ENCODE data around the gene MN1.

Gene MN1

DNA sequence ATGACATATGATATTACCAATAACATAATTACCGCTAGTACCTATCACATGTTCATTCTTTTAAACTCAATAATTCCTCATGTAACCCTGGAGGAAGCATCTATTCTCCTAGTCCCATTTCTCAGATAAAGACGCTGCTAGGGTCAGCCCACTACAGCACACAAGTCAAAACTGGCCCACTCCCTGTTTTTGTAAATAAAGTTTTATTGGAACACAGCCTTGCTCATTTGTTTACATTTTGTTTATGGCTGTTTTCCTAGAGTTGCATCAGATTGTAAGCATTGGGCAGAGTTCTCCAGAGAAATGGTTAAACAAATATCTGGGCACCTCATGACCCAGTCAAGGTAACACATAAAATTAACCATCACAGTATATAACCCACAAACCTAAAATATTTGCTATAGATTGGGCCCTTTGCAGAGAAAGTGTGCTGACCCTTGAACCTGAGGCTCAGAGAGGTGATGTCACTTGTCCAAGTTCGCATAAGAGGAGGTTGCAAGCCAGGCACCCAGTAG is 36.8 kb downstream of the MN1 start:
- no peak for DNase-seq (ENCODE audit: low read depth, low spot score)
- peaks cover 6% of the 10 kb centered on the region for H3K4me1 ChIP-seq (ENCODE audit: insufficient read depth, insufficient read length)
- H3K9ac ChIP-seq (ENCODE audit: insufficient read length, low read depth), result no peak overlapping the region

DNA sequence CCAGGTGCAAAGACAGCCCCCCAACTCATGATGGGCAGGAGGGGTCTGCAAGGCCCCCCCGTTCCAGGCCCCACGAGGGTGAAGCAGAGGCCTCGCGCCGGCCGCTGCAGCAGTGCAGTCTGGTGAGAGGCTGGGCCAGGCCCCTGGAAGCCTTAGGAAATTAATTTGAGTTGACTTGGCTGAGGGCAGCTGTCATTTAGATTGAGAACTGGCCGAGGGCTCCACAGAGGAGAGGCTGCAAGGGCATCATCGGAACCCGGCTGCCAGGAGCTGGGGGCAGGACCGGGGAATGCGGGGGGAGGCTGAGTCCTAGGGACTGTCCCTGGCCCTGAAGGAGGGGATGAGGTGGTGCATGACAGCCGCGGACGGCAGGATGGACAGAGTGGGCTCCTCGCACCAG is 39.9 kb downstream of the MN1 start:
- peaks cover 38% of the 10 kb centered on the region for H3K36me3 ChIP-seq (ENCODE audit: insufficient read depth, insufficient read length, low read length)
- H3K9me3 ChIP-seq (ENCODE audit: insufficient read depth, low read length), result no peaks in the 10 kb centered on the region
- DNase-seq (ENCODE audit: low read depth, low spot score), result no peak
- H3K4me3 ChIP-seq (ENCODE audit: insufficient read length, low read depth), result no peak overlapping the region
- H3K27me3 ChIP-seq (ENCODE audit: insufficient read depth, insufficient read length), result no peaks in the 10 kb centered on the region
- H3K4me1 ChIP-seq (ENCODE audit: insufficient read depth, insufficient read length), result peaks cover 9% of the 10 kb centered on the region
- no peak overlapping the region for H3K9ac ChIP-seq (ENCODE audit: insufficient read length, low read depth)
- TF ChIP-seq YY1 (IDR thresholded peaks at IDR 0.05; ENCODE audit: insufficient read depth, insufficient read length) (no peak), SUZ12 (IDR thresholded peaks at IDR 0.05; ENCODE audit: extremely low read depth, insufficient read depth, insufficient read length) (no peak), ZNF274 (IDR thresholded peaks at IDR 0.05; ENCODE audit: low read depth, low read length) (no peak)

More for the DNA sequence above, 36.8 kb downstream of the MN1 start:
- Histone ChIP-seq H3K9me3 (ENCODE audit: insufficient read depth, low read length) (no peaks in the 10 kb centered on the region), H3K4me3 (ENCODE audit: insufficient read length, low read depth) (no peak overlapping the region), H3K27me3 (ENCODE audit: insufficient read depth, insufficient read length) (no peaks in the 10 kb centered on the region), H3K36me3 (ENCODE audit: insufficient read depth, insufficient read length, low read length) (peaks cover 33% of the 10 kb centered on the region)
- TF ChIP-seq YY1 (IDR thresholded peaks at IDR 0.05; ENCODE audit: insufficient read depth, insufficient read length) (no peak), SUZ12 (IDR thresholded peaks at IDR 0.05; ENCODE audit: extremely low read depth, insufficient read depth, insufficient read length) (no peak), ZNF274 (IDR thresholded peaks at IDR 0.05; ENCODE audit: low read depth, low read length) (no peak)

GRCh38 chr22:27761000-27761399 is 40.6 kb downstream of the MN1 start:
- Histone ChIP-seq H3K27me3 (ENCODE audit: insufficient read depth, insufficient read length) (no peaks in the 10 kb centered on the region), H3K36me3 (ENCODE audit: insufficient read depth, insufficient read length, low read length) (peaks cover 34% of the 10 kb centered on the region), H3K4me3 (ENCODE audit: insufficient read length, low read depth) (no peak overlapping the region), H3K4me1 (ENCODE audit: insufficient read depth, insufficient read length) (peaks cover 9% of the 10 kb centered on the region), H3K9ac (ENCODE audit: insufficient read length, low read depth) (no peak overlapping the region), H3K9me3 (ENCODE audit: insufficient read depth, low read length) (no peaks in the 10 kb centered on the region)
- DNase-seq (ENCODE audit: low read depth, low spot score), result no peak
- no peak for TF ChIP-seq ZNF274 (IDR thresholded peaks at IDR 0.05; ENCODE audit: low read depth, low read length)
- TF ChIP-seq YY1 (IDR thresholded peaks at IDR 0.05; ENCODE audit: insufficient read depth, insufficient read length), result no peak
- TF ChIP-seq SUZ12 (IDR thresholded peaks at IDR 0.05; ENCODE audit: extremely low read depth, insufficient read depth, insufficient read length), result no peak

DNA sequence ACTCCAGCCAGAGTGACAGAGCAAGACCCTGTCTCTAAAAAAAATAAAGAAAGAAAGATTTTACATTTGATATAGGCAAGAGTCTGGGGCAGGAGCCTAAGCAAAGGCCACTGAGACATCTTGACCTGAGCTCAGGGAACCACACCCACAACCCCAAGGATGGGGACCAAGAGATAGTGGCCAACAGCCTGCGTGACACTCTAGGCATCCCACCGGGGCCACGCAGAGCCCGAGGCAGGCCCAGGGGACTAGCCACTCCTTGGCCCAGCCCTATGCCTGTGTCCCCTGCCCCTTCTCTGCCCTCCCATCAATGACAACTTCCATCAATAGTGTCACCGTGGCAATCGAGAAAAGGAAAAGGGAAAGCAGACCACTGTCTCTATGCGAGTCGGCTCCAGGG is 41.1 kb downstream of the MN1 start:
- no peak for TF ChIP-seq YY1 (IDR thresholded peaks at IDR 0.05; ENCODE audit: insufficient read depth, insufficient read length)
- TF ChIP-seq ZNF274 (IDR thresholded peaks at IDR 0.05; ENCODE audit: low read depth, low read length), result no peak
- TF ChIP-seq SUZ12 (IDR thresholded peaks at IDR 0.05; ENCODE audit: extremely low read depth, insufficient read depth, insufficient read length), result no peak
- peaks cover 31% of the 10 kb centered on the region for H3K36me3 ChIP-seq (ENCODE audit: insufficient read depth, insufficient read length, low read length)
- H3K9me3 ChIP-seq (ENCODE audit: insufficient read depth, low read length), result no peaks in the 10 kb centered on the region
- peaks cover 6% of the 10 kb centered on the region for H3K4me1 ChIP-seq (ENCODE audit: insufficient read depth, insufficient read length)
- H3K4me3 ChIP-seq (ENCODE audit: insufficient read length, low read depth), result no peak overlapping the region
- DNase-seq (ENCODE audit: low read depth, low spot score), result no peak
- no peaks in the 10 kb centered on the region for H3K27me3 ChIP-seq (ENCODE audit: insufficient read depth, insufficient read length)
- no peak overlapping the region for H3K9ac ChIP-seq (ENCODE audit: insufficient read length, low read depth)

DNA sequence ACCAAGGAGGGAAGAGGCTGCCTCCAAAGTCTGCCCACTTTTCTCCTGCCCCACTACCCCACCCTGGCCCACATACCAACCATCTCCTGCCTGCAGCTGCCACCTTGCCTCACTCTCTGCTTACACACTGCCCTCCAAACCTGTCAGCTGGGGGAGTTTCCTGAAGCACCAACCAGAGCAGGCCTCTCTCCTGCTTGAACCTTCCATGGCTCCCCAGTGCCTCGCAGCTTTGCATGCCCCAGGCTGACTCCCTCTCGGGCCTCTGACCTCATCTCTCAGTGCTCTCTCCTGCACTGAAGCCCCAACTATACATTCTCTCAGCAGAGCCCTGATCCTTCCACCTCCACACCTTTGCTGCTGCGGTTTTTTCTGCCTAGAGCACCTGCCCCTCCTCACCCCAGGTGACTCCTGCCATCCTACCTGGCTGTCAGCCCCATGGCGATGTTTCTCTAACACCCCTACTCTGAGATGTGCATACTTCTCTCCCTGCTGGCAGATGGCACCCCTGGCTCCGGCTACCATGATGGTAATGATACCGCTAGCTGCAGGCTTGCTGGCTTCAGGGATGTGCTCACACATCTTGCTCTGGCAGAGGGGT is 43.5 kb downstream of the MN1 start:
- Histone ChIP-seq H3K9me3 (ENCODE audit: insufficient read depth, low read length) (no peaks in the 10 kb centered on the region), H3K9ac (ENCODE audit: insufficient read length, low read depth) (peak overlapping the region; percentile 21), H3K4me3 (ENCODE audit: insufficient read length, low read depth) (no peak overlapping the region), H3K36me3 (ENCODE audit: insufficient read depth, insufficient read length, low read length) (peaks cover 18% of the 10 kb centered on the region), H3K4me1 (ENCODE audit: insufficient read depth, insufficient read length) (peaks cover 7% of the 10 kb centered on the region), H3K27me3 (ENCODE audit: insufficient read depth, insufficient read length) (no peaks in the 10 kb centered on the region)
- no peak for TF ChIP-seq SUZ12 (IDR thresholded peaks at IDR 0.05; ENCODE audit: extremely low read depth, insufficient read depth, insufficient read length)
- no peak for DNase-seq (ENCODE audit: low read depth, low spot score)

- TF ChIP-seq ZNF274 (IDR thresholded peaks at IDR 0.05; ENCODE audit: low read depth, low read length) (no peak), YY1 (IDR thresholded peaks at IDR 0.05; ENCODE audit: insufficient read depth, insufficient read length) (no peak), SUZ12 (IDR thresholded peaks at IDR 0.05; ENCODE audit: extremely low read depth, insufficient read depth, insufficient read length) (no peak)
- no peaks in the 10 kb centered on the region for H3K27me3 ChIP-seq (ENCODE audit: insufficient read depth, insufficient read length)
- peaks cover 8% of the 10 kb centered on the region for H3K4me1 ChIP-seq (ENCODE audit: insufficient read depth, insufficient read length)
- no peak overlapping the region for H3K4me3 ChIP-seq (ENCODE audit: insufficient read length, low read depth)
- no peak overlapping the region for H3K9ac ChIP-seq (ENCODE audit: insufficient read length, low read depth)
- H3K9me3 ChIP-seq (ENCODE audit: insufficient read depth, low read length), result no peaks in the 10 kb centered on the region
- DNase-seq (ENCODE audit: low read depth, low spot score), result no peak
- peaks cover 16% of the 10 kb centered on the region for H3K36me3 ChIP-seq (ENCODE audit: insufficient read depth, insufficient read length, low read length)
Measured at GRCh38 chr22:27756212-27756660, 45.3 kb downstream of the MN1 start.

DNA sequence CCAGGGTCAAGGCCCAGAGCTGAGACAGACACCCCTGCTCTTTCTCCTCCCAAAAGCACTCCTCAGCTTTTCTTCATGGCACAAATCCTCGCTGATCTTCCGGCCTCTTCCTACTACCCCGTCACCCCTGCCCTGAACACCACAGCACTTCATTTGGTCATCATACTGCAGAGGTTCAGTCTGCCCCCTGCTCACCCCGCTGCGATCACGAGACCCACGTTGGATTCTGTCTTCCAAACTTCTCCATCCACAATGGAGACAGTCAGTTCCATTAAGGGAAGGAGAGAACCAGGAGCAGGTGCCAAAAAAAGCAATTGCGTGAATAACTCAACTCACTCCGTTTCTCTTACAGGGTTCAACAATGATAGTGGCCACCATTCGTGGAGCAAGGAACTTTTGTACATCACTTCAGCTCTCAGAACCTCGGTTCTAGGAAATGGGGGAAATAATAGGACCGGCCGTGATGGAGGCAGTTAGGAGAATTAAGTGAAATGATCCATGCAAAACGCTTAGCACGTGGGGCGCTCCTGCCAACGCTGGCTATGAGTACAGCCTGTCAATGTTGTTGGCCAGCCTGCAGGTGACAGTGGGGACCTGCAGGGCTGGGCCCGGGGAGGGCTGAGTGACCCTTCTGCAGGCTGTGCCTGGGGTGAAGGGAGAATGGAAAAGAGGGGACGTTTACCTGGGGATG is 45.9 kb downstream of the MN1 start:
- no peak overlapping the region for H3K4me3 ChIP-seq (ENCODE audit: insufficient read length, low read depth)
- H3K27me3 ChIP-seq (ENCODE audit: insufficient read depth, insufficient read length), result no peaks in the 10 kb centered on the region
- no peak for TF ChIP-seq SUZ12 (IDR thresholded peaks at IDR 0.05; ENCODE audit: extremely low read depth, insufficient read depth, insufficient read length)
- TF ChIP-seq YY1 (IDR thresholded peaks at IDR 0.05; ENCODE audit: insufficient read depth, insufficient read length), result no peak
- TF ChIP-seq ZNF274 (IDR thresholded peaks at IDR 0.05; ENCODE audit: low read depth, low read length), result no peak
- no peak overlapping the region for H3K9ac ChIP-seq (ENCODE audit: insufficient read length, low read depth)
- H3K36me3 ChIP-seq (ENCODE audit: insufficient read depth, insufficient read length, low read length), result peaks cover 21% of the 10 kb centered on the region
- H3K9me3 ChIP-seq (ENCODE audit: insufficient read depth, low read length), result no peaks in the 10 kb centered on the region
- DNase-seq (ENCODE audit: low read depth, low spot score), result no peak
- H3K4me1 ChIP-seq (ENCODE audit: insufficient read depth, insufficient read length), result peaks cover 12% of the 10 kb centered on the region
